NCI-H1930 (cell line): Measurements from ENCODE around the gene ABHD12.
"Not testable (repeated sequence)": the region's sequence is repeated elsewhere in the genome, so short reads cannot be mapped to it uniquely, and the experiment has no call there.

Experiments
- DNase-seq, 2 experiments: peaks; one replicate each; lab custom pipeline; 2025; lab: John Stamatoyannopoulos, UW

The ABHD12 gene

DNA sequence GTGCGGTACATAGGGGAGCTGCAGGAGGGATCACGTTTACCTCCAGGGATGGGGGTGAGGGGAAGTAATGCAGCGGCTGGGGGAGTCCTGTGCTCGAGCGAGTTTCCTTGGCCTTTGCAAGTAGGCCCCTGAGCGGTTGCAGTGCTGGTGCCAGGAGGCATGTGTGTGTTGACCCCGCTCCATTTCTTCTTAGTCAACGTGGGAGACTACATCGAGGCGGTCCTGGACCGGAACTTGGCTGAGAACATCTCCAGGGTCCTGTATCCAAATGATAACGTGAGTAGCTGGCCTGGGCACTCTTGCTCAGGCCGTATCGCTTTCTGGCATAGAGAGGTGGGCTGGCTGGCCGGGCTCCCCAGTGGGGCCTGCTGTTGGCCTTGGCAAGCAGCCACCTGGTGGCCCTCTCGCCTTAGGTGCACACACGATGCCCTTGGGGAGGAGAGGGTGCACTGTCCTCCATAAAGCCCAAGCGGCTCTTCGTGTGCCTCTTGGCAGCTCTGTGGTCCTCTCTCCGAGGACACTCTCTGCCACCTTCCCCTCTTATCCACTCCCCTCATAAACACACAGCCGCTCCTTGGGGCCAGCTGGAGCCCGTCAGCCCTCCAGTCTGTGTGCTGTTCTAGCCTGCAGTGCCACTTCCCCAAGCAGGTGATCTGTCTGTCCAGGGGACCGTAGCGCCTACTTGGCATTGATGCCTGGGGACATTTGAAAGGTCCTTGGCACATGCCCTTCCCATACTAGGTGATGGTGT, 113.4 kb downstream of the ABHD12 start:
- no peak for DNase-seq

DNA sequence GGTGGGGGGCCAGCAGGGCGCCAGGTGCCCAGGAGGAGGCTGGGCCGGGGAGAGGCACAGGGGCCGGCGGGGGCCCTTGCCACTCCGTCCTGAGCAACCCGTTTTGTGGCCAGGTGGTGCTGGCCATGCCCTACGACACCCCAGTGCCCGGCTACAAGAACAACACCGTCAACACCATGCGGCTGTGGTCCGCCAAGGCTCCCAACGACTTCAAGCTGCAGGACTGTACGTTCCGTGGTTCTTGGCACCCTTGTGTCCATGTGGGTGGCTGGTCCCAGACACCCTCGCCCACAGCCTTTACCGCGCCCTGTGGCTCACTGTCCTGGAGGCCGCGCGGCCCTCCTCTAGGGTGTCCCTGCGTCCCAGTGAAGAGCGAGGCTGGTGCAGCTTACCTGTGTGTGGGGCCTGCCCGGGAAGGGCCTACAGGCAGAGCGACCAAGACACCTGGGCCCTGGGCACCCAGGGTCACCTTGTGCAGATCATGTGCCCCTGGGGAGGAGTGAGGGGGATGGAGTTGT, 114.0 kb downstream of the ABHD12 start:
- no peak for DNase-seq

DNA sequence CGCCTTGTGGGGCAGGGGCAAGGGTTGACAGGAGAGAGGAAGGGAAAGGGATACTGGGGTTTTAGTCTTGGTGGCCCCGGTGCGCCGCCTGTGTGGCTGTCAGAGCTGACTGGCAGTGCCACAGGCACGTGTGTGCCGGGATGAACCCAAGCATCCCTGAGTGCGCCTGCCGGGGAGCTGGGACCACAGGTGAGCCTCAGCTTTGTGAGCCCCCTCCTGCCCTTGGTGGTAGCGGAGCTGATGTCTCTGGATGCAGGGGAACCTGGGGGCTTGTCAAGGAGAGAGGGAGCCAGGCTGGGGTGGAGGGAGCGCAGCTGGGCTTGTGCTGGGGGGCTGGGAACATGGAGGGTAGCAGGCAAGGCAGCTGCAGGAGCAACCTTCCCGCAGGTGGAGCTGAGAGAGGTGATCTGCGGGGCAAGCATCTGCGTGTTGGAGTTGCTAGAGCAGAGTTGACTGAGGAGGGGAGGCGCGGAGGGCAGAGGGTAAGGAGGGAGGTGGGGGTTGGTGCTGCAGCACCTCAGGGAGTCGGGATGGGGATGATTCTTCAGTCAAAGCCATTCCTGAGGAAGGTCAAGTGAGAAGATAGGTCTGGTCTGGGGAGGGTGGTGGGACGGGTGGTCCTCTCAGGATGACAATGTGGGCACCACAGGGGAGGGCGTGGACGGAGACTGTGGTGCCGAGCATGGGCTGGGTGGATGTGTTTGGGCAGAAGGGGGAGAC, 114.7 kb downstream of the ABHD12 start:
- DNase-seq, result no peak

DNA sequence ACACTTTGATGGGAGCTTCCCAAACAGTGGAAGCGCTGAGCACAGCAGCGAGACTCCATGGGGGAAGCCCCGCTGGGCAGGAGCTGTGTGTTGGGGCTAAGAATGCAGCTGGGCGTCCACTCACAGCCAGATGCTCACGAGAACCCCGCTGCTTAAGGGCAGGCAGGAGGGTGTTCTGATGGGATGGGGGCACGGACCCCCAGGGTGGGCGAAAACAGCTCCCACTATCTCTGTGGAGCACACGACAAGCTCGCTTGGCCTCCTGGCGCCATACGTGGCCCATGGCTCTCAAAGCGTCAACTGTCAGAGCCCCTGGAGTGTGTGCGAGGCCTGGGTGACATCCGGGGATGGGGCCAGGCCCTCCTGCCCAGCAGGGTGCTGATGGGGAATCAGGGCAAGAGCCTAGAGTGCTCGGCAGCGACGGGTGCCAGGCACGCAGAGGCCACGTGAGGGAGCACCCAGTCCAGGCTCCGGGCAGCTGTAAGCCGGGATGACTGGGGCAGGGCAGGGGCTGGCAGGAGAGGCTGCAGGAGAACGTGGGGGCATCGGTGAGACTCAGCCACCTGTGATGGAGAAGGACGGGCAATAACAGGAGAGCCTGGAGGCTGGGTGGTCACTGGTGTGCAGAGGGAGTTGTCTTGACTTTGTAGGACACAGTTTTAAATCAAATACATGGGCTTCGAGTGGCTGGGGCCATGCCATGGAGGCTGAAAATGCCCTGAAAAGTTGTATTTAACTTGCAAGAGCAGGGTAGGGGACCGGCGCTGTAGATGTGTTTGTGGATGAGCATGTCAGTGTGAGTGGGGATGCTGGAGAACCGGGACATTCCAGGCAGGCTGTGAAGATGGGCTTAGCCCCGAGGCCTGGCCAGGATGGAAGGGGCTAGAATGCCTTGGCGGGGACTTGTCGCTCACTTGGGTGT, 115.5 kb downstream of the ABHD12 start:
- DNase-seq, result no peak

DNA sequence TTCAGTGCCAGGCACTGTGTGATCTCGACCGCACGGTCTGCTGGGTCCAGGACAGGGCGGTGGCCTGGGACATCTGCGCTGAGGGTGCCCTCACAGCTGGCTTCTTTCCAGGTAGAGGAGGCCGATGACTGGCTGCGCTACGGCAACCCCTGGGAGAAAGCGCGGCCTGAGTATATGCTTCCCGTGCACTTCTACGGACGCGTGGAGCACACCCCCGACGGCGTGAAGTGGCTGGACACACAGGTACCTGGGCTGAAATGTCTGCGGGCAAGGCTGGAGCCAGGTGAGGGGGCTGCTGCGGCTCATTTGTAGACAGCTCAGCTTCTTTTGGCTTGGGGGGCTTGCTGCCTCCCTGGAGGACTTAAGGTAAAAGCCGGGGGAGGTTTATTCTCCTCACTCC, 116.2 kb downstream of the ABHD12 start:
- DNase-seq, result no peak

DNA sequence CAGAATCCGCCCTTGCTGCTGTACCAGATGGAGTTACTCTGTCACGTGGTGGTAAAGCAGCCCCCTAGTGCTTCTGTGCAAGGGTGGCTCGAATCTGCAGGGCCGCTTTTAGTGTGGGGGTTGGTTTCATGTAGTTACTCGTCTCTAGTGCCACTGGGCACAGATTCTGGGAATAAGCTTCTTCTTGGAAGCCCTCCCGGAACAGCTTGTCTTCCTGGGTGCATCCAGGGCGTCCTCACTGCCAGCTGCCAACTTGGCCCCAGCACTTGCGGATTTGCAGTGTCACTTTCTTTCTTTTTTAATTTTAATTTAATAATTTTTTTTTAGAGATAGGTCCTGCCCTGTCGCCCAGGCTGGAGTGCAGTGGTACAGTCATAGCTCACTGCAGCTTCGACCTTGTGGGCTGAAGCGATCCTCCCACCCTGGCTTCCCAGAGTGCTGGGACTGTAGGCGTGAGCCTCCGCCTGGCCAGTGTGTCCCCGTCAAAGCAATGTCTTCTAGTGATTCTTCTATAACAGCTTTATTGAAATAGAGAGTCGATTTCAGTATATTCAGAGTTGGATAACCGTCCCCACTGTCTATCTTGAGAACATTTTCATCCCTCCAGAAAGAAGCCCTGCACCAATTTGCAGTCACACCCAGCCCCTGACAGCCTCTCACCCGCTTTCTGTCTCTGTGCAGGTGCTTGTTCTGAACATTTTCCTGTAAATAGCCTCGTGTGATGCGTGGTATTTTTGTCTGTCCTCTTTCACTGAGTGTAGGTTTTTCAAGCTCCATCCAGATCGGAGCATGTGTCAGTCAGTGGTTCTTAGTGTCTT, 116.9 kb downstream of the ABHD12 start:
- DNase-seq, result no peak

DNA sequence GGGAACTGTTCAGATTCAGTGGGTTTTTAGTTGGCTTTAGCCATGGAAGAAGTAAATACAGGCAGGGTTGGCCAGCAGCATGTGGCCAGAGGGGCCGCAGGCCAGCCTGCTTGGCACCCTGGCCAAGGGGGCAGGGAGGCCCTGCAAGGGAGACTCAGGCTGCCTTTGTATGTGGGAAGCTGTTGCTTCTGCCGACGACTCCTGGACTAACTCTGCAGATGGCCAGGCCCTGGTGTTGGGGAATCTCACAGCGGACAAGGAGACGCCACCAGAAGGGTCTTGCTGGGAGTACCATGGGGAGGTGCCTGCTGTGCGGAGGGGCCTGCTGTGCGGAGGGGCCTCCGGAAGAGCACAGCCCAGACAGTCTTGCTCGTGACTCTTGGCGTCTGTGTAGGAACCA, 117.6 kb downstream of the ABHD12 start:
- no peak for DNase-seq

DNA sequence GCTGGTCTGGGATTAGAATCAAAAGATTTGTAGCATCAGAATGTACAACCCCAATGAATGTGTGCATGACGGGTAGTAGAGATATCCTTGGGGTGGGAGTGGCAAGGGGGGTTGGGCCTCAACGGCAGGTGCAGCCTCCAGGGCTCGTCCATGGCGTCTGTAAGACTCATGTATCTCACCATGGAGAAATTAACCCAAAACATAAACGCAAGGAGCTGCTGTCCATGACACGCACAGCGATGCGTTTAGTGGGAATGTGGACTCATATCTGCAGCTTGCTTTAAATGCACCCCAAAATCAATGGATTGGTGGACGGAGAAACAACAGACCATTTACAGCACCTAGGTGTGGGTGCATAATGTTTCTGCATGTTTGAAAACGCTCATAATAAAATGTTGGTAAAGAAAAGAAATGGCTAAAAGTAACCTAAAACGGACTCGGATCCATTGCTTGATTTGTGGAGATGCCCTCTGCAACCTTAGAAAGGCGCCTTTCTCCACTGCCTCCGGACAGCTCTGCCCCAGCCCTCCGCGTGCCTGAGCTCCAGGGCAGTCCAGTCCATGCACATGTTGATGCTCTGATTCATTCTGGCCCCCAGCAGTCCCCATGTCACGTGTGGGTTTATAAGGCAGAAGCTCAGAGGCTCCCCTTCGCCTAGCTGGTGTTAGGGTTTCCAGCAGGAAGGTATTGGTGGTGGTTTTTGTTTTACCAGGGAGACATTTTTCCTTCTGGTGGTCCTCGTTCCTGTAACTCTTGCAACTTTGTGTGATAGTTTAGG, 118.2 kb downstream of the ABHD12 start:
- no peak for DNase-seq

DNA sequence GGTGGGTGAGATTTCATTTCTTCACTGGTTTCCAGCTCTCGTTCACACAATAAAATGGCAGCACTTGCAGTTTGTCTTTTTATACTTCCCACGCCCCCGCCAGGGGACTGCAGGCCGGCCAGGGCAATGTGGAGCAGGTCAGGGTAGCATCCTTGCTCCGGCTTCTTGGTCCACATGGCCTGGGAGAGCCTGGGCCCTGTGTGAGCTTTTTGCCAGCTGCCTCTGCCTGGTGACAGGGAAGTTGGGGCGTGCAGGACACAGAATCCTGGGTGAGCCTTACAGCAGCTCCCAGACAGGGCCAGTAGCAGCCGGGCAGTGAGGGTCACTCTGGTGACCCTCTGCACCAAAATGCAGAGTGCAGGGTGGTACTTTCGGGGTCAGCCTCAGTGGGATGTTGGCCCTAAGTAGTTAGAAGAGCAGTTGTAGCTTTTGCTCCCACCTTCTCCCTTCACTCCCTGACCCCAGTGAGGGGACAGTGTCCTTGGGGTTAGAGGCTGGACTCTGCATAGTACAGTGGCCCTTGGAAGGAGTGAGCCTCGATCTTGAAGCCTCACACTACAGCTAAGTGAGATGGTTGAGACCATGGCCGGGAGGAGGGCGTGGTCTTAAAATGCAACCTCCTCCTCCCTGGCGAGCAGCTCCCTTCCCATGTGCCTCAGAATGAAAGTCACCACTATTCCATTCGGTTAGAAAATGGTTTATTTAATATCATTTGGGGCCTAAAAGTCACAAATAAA, 119.0 kb downstream of the ABHD12 start:
- no peak for DNase-seq

DNA sequence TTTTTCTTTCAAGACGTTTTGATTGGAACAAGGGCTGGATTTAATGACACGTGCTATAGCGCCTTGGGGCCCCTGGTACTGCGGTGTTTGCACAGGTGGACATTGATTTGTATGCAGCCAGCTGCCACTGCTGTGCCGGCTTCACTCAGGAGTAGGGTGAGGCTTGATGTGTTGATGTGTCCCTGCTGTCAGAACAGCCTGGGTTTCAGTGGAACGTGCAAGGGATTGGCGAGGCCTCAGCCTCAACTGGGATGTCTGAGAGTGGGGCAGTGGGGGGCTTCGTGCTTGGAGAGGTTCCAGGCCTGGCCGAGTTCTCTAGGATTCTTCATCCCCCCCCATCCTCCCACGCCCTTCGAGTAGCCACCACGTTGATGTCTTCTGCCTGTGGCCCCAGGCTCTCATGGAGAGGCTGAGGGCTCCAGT, 119.8 kb downstream of the ABHD12 start:
- DNase-seq, result no peak

DNA sequence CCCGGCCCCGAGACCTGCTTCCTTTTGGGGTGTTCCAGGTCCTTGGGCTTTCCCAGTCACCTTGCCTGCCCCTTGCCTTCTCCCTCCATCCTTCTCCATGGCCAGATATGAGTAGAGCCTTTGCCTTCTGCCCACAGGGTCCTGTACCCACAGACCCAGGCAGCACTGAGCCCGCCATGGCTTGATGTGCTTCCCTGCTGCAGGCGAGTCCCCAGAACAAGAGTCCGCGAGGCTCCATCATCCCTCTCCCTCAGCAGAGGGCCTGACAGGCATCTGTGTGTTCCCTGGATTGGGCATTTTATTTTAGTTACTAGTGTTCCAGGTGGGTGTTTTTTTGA, 120.8 kb downstream of the ABHD12 start:
- no peak for DNase-seq

DNA sequence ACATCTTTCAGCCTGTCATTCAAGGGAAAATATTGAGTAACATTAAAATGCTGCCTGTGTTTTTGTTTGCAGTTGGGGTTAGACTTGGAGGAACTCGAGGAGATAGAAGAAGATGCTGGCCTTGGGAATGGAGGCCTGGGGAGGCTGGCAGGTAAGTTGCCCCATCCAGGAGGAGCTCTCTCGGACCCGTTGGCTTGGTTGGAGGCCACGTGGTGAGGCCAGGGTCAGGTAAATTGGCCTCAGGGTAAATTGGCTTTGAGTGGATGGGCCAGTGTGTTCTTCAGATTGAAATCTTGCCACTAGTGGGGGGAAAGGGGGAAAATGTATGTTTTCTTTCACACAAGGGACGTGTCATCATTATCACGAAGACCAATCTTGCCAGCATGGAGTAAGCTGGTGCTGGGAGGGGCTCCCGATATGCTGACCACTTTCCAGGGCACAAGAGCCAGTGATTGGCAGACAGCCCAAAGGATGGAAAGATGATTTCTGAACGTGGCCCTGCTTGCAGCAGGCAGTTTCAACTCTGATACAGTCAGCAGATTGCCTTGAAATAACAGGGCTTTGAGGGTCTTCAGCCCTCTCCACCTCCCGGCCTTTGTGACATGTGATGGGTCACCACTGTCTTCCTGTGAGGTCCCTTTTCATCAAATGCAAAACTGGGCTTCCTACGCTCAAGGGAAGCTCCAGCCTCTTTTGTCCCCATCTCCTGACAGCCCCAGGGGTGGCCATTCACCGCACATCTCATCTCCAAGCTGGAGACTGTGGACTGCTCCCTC, 121.4 kb downstream of the ABHD12 start:
- DNase-seq, result no peak

DNA sequence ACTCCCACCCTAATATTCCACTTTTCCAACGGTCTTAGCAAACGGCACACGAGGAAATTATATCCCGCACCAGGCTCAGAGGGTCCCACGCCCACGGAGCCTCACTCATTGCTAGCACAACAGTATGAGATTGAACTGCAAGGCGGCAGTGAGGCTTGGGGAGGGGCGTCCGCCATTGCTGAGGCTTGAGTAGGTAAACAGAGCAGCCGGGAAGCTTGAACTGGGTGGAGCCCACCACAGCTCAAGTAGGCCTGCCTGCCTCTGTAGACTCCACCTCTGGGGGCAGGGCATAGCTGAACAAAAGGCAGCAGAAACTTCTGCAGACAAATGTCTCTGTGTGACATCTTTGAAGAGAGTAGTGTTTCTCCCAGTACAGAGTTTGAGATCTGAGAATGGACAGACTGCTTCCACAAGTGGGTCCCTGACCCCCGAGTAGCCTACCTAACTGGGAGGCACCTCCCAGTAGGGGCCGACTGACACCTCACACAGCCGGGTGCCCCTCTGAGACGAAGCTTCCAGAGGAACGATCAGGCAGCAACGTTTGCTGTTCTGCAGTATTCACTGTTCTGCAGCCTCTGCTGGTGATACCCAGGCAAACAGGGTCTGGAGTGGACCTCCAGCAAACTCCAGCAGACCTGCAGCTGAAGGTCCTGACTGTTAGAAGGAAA, 129.7 kb downstream of the ABHD12 start:
- DNase-seq, result not testable (repeated sequence)

DNA sequence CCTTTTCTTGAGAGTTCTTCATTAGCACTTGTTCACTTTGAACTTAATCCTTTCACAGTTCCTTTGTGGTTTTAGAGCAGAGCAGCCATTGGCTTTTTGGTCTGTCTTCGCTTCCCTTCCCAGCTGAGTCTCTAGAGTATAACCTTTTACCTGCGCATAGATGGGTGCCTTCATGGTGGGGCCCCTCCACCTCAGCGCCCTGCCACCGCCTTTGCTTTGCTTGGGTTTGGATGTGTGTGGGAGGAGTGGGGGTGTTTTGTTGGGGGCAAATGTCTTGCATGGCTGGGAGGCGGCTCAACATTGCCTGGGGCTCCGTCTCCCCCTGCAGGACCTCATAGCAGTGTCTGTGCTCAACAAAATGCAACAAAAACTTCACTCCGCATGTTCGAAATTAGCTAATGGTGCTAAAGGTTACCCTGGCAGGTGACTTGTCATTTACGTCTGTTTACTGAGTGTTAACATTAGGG, 130.8 kb downstream of the ABHD12 start:
- DNase-seq, result no peak

DNA sequence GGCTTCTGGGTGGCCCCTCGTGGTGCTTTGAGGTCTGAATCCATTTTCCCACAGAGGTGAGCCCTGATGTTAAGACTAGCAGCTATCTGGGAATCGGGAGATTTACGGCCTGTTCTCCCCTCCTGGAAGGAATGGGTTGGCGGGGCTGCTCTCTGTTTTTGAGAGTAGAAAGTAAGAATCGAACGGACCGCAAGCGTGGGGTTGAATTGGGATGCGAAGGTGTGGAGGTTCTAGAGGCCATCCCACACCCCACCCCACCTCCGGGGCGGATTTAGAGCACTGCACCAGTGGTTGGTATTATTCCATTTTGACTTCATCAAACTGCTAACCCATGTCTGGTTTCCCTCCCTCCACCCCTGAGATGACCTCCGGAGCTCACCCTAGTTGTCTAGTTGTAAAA, 131.3 kb downstream of the ABHD12 start:
- no peak for DNase-seq

DNA sequence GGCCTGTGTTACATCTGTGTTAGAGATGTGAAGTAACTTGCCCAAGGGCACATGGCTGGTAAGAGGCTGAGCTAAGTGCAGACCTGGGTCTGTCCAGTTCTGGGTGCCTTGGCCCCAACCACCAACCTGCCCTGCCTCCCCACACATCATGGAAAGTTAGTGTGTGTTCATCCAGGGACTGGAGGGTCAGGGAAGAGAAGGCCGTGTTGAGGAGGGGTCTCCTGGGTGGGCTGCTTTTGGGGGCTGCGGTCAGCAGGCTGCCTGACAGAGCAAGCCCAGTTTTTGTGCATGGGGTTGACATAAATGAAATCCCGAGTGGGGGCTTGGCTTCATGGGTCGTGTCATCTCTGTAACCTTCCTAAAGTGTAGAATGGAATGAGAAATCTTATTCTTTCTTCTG, 131.8 kb downstream of the ABHD12 start:
- no peak for DNase-seq

DNA sequence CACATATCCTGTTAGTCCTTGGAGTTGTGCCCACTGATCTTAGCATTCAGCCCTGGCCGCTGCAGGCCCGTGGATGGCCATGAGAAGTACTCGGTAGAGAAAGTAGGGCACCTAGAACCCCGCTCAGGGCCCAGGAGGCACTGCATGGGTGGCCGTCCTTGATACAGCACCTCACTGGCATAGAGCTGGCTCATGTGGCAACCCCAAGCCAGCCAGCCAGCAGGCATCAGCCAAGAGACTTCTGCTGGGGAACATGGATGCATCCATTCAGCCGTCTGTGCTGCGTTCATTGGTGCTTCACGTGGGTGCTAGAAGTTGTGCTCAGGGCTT, 132.2 kb downstream of the ABHD12 start:
- DNase-seq, result no peak

DNA sequence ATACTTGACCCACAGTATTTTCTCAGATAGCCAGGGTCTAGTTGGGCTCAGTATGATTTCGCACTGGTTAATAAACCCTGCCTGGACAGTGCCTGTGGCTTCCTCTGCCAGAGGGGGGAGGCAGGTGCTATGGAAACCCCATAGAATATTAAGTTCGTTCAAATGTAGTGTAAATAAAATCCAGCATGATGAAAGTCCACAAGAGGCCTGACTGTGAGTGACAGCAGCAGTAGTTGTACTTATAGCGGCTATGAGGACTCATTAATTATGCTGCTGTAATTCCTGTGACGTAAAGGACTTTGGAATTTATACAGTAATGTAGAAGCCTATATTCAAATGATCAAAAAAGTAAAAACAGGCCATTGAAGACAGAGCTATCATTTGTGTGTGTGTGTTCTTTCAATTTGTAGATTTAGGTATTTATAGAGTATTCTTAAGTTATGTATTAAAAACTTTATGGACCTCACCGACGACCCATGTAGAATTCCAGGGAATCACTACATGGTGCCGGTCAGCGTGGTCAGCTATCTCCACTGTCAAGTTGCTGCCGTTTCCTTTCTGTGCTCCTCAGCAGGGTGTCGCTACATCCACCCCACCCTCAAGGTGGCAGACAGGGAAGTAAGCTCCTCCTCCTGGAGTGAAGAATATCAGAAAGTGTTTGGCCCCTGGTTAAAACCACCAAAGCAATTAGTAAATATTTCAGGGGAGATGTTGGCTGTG, 132.7 kb downstream of the ABHD12 start:
- no peak for DNase-seq
